ENCODE measurements around the gene BAK1. TPM values are rescaled to one million over a fixed set of nuclear protein-coding genes. Genes with fewer than 3 reads are reported as not detected.

BAK1 gene
- 31.5 TPM for total RNA-seq (2021; ENCODE audit: unreplicated experiment)
- 36.3 TPM for polyA plus RNA-seq (2012; ENCODE audit: insufficient read length)
- Bru-seq, nascent RNA: percentile 64 among the genes with signal in this experiment
- percentile 78 among the genes with signal in this experiment for BruChase-seq, experiment 1, labeled RNA remaining after a 2-hour chase
- BruChase-seq, experiment 2, labeled RNA remaining after a 6-hour chase: percentile 81 among the genes with signal in this experiment
- long read RNA-seq, transcript BAK1-202 (6 exons, 2,136 nt): major isoform, 76 of 114 reads
- long read RNA-seq, partial matches to known transcripts: 11 of 114 reads
- long read RNA-seq, other reads (novel, unspliced or antisense): 27 of 114 reads

DNA sequence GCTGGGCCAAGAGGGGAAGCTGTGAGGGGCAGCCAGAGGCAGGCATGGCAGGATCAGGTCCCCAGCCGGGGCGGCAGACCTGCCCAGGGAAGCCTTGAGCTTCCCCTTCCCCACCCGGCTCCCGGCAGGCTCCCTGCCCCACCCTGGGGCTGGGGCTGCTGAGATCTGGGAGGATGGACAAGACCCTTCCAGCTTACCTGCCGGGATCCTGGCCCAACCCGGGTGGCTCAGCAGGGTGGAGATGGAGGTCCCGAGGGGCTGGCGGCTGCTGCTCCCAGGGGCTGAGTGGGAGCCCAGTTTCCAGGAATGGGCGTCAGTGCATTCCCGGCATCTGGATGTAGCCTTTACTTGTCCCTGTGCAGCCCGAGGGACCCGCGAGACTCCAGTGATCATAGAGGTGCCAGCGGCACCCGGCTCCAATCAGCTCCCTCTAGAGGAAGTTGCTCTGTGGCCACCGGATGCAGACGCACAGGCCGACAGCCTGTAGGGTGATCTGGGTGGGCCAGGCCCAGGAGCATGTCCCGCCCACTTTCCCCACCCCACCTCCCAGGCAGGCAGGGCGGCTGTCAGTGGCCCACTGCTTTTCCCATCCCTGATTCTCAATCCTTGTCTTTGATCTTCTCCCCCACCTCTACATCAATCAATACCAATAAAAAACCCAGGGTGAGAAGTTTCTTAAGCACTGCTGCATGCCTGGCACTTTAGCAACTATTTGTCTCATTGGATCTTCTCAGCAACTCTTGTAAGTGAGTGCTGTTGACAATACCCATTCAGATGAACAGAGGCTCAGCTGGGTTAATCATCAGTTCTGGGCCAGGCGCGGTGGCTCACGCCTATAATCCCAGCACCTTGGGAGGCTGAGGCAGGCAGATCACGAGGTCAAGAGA, at the start of gene BAK1:
Gene BAK1 (minus strand): TSS at position 449 of the 887 bp plus-strand sequence. CDS start 2,672 bp downstream, outside the sequence.
- H3K27ac ChIP-seq (ENCODE audit: low read length): peak within 1 kb of the TSS; percentile 92
- peaks cover 16% of the 10 kb centered on the region for H3K4me1 ChIP-seq (ENCODE audit: control insufficient read depth, insufficient read depth, low read length)
- peaks cover 2% of the 10 kb centered on the region; the same call in 1 of the 2 replicates for H3K36me3 ChIP-seq (ENCODE audit: control insufficient read depth, insufficient read depth, low read length)
- no peaks in the 10 kb centered on the region for H3K27me3 ChIP-seq (ENCODE audit: control insufficient read depth, insufficient read depth, low read length)
- intact Hi-C loops (cut with micrococcal nuclease; ENCODE audit: unreplicated experiment) (loop anchor here (10.0 kb wide), 1 partner anchor 125 kb away; the partner anchor contains the start of gene ZBTB9), in situ Hi-C loops (cut with HindIII; ENCODE audit: low pct_unique_long_range_greater_than_20kb, low sequenced_read_pairs) (no loop called here)
- TF ChIP-seq, protein P1, sequence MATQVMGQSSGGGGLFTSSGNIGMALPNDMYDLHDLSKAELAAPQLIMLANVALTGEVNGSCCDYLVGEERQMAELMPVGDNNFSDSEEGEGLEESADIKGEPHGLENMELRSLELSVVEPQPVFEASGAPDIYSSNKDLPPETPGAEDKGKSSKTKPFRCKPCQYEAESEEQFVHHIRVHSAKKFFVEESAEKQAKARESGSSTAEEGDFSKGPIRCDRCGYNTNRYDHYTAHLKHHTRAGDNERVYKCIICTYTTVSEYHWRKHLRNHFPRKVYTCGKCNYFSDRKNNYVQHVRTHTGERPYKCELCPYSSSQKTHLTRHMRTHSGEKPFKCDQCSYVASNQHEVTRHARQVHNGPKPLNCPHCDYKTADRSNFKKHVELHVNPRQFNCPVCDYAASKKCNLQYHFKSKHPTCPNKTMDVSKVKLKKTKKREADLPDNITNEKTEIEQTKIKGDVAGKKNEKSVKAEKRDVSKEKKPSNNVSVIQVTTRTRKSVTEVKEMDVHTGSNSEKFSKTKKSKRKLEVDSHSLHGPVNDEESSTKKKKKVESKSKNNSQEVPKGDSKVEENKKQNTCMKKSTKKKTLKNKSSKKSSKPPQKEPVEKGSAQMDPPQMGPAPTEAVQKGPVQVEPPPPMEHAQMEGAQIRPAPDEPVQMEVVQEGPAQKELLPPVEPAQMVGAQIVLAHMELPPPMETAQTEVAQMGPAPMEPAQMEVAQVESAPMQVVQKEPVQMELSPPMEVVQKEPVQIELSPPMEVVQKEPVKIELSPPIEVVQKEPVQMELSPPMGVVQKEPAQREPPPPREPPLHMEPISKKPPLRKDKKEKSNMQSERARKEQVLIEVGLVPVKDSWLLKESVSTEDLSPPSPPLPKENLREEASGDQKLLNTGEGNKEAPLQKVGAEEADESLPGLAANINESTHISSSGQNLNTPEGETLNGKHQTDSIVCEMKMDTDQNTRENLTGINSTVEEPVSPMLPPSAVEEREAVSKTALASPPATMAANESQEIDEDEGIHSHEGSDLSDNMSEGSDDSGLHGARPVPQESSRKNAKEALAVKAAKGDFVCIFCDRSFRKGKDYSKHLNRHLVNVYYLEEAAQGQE (IDR thresholded peaks at IDR 0.05; ENCODE audit: insufficient read depth in 1 of 2, low read depth in 2 of 2, low read length in 1 of 2): no peak
- no peak for TF ChIP-seq SIN3A (IDR thresholded peaks at IDR 0.05; ENCODE audit: borderline replicate concordance, insufficient read depth, low read depth, low read length)
- TF ChIP-seq, protein P2, sequence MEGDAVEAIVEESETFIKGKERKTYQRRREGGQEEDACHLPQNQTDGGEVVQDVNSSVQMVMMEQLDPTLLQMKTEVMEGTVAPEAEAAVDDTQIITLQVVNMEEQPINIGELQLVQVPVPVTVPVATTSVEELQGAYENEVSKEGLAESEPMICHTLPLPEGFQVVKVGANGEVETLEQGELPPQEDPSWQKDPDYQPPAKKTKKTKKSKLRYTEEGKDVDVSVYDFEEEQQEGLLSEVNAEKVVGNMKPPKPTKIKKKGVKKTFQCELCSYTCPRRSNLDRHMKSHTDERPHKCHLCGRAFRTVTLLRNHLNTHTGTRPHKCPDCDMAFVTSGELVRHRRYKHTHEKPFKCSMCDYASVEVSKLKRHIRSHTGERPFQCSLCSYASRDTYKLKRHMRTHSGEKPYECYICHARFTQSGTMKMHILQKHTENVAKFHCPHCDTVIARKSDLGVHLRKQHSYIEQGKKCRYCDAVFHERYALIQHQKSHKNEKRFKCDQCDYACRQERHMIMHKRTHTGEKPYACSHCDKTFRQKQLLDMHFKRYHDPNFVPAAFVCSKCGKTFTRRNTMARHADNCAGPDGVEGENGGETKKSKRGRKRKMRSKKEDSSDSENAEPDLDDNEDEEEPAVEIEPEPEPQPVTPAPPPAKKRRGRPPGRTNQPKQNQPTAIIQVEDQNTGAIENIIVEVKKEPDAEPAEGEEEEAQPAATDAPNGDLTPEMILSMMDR (IDR thresholded peaks at IDR 0.05): peak; percentile 78
- no peak for TF ChIP-seq TCF7L2 (IDR thresholded peaks at IDR 0.05; ENCODE audit: low read depth, low read length)
- peak; percentile 74 for TF ChIP-seq POLR2AphosphoS5 (IDR thresholded peaks at IDR 0.05; ENCODE audit: low read depth, low read length)
- H3K9me3 ChIP-seq (ENCODE audit: control insufficient read depth, insufficient read depth, low read depth, low read length): no peaks in the 10 kb centered on the region
- BruUV-seq (replicated peaks): no TSS peak
- ATAC-seq: peak; percentile 97
- CTCF ChIA-PET: interaction anchor here (0.6 to 0.7 kb wide), 4 partner anchors 10 to 216 kb away, joined by 3 read pairs; partner anchors contain the start of gene UQCC2
- H3K4me3 ChIP-seq (ENCODE audit: low read depth in 2 of 2, low read length in 2 of 2): peak within 1 kb of the TSS; percentile 94 to 98
- POLR2A ChIA-PET: no interaction called here
- DNase-seq (ENCODE audit: low read depth, low spot score): no peak

DNA sequence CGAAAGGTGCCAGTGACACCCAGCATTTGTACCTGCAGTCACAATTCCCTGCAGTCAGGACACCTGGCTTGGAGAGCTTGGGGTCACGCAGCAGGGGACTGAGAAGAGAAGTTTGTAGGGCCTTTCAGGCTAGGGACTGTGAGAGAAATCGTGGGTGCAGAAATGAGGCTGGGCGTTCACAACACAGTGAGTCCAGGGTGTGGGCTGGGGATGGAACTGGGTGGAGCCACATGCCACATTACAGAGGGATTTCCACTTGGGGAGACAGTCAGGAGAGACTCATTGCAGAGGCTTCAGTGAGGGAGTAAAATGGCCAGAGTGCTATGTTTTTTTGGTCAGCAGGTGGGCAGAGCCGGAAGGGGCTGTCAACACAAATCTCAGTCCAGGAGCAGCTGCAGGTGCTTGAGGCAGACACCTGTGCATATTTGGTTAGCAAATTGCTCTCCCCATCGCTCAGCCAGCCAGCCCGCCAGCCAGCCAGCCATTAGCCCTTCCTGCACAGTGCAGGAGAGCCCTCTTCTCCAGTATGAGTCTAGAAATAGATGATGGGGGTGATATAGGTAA, 48.4 kb upstream of the BAK1 start:
- BruUV-seq (replicated peaks): no TSS peak
- intact Hi-C loops (cut with micrococcal nuclease; ENCODE audit: unreplicated experiment) (no loop called here), in situ Hi-C loops (cut with HindIII; ENCODE audit: low pct_unique_long_range_greater_than_20kb, low sequenced_read_pairs) (no loop called here)
- no peak for ATAC-seq
- no peaks in the 10 kb centered on the region for H3K36me3 ChIP-seq (ENCODE audit: control insufficient read depth, insufficient read depth, low read length)
- H3K27me3 ChIP-seq (ENCODE audit: control insufficient read depth, insufficient read depth, low read length): no peaks in the 10 kb centered on the region
- DNase-seq (ENCODE audit: low read depth, low spot score): no peak
- H3K9me3 ChIP-seq (ENCODE audit: control insufficient read depth, insufficient read depth, low read depth, low read length): no peaks in the 10 kb centered on the region
- POLR2A ChIA-PET: interaction anchor here (0.6 kb wide), 1 partner anchor 76 kb away, joined by 17 read pairs; no protein-coding TSS in a partner anchor
- H3K27ac ChIP-seq (ENCODE audit: low read length): no peak overlapping the region
- peaks cover 19% of the 10 kb centered on the region for H3K4me1 ChIP-seq (ENCODE audit: control insufficient read depth, insufficient read depth, low read length)
- H3K4me3 ChIP-seq (ENCODE audit: low read depth in 2 of 2, low read length in 2 of 2): no peak overlapping the region
- CTCF ChIA-PET: no interaction called here
- TF ChIP-seq SIN3A (IDR thresholded peaks at IDR 0.05; ENCODE audit: borderline replicate concordance, insufficient read depth, low read depth, low read length): no peak
- no peak for TF ChIP-seq TCF7L2 (IDR thresholded peaks at IDR 0.05; ENCODE audit: low read depth, low read length)
- TF ChIP-seq, protein P2 (IDR thresholded peaks at IDR 0.05): no peak
- TF ChIP-seq POLR2AphosphoS5 (IDR thresholded peaks at IDR 0.05; ENCODE audit: low read depth, low read length): no peak
- TF ChIP-seq, protein P1 (IDR thresholded peaks at IDR 0.05; ENCODE audit: insufficient read depth in 1 of 2, low read depth in 2 of 2, low read length in 1 of 2): no peak
